ENCODE results near the gene PRKACB. TPM values are rescaled to one million over a fixed set of nuclear protein-coding genes. Genes with fewer than 3 reads are reported as not detected.

PRKACB gene
- total RNA-seq, 1 donor from 2014 or later: 34.4 TPM

- H3K27me3 Mint-ChIP-seq (ENCODE audit: low read depth): no peaks in the 10 kb centered on the region
- peaks cover 9% of the 10 kb centered on the region for H3K4me1 Mint-ChIP-seq
- no peaks in the 10 kb centered on the region for H3K9me3 Mint-ChIP-seq
- H3K36me3 Mint-ChIP-seq (ENCODE audit: low read depth): no peaks in the 10 kb centered on the region
- TF ChIP-seq, protein P1, sequence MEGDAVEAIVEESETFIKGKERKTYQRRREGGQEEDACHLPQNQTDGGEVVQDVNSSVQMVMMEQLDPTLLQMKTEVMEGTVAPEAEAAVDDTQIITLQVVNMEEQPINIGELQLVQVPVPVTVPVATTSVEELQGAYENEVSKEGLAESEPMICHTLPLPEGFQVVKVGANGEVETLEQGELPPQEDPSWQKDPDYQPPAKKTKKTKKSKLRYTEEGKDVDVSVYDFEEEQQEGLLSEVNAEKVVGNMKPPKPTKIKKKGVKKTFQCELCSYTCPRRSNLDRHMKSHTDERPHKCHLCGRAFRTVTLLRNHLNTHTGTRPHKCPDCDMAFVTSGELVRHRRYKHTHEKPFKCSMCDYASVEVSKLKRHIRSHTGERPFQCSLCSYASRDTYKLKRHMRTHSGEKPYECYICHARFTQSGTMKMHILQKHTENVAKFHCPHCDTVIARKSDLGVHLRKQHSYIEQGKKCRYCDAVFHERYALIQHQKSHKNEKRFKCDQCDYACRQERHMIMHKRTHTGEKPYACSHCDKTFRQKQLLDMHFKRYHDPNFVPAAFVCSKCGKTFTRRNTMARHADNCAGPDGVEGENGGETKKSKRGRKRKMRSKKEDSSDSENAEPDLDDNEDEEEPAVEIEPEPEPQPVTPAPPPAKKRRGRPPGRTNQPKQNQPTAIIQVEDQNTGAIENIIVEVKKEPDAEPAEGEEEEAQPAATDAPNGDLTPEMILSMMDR (conservative IDR thresholded peaks at IDR 0.05): no peak
- DNase-seq (ENCODE audit: low read depth, low spot score): no peak
- H3K4me3 Mint-ChIP-seq: no peak overlapping the region
- H3K27ac Mint-ChIP-seq (ENCODE audit: unreplicated experiment): no peak overlapping the region
Measured at GRCh38 chr1:84145068-84145467, 997 bp downstream of the PRKACB start.

GRCh38 chr1:84146411-84147032 is 2.5 kb downstream of the PRKACB start:
- TF ChIP-seq, protein P1 (conservative IDR thresholded peaks at IDR 0.05): no peak
- Mint-ChIP-seq H3K36me3 (ENCODE audit: low read depth) (peaks cover under 1% of the 10 kb centered on the region), H3K27me3 (ENCODE audit: low read depth) (no peaks in the 10 kb centered on the region), H3K27ac (ENCODE audit: unreplicated experiment) (no peak overlapping the region), H3K4me3 (no peak overlapping the region), H3K9me3 (no peaks in the 10 kb centered on the region), H3K4me1 (peaks cover 9% of the 10 kb centered on the region)
- no peak for DNase-seq (ENCODE audit: low read depth, low spot score)

DNA sequence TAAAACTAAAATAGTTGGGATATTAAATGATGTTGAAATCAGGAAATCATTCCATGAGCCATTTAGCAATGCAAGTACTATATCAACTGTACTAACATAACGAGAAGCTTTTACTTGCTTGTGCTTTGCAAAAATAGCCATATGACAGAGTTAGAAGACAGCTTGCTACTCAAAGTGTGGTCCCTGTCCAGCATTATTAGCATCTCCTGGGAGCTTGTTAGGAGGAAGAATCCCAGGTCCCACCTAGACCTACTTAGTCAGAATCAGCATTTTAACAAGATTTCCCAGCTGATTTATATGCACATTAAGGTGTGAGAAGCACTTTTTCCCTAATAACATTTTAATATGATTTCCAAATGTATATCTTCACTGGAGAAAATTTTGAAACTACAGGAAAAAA is 4.7 kb downstream of the PRKACB start:
- Mint-ChIP-seq H3K4me3 (no peak overlapping the region), H3K27ac (ENCODE audit: unreplicated experiment) (no peak overlapping the region), H3K9me3 (peaks cover 3% of the 10 kb centered on the region), H3K4me1 (peaks cover 9% of the 10 kb centered on the region), H3K27me3 (ENCODE audit: low read depth) (no peaks in the 10 kb centered on the region), H3K36me3 (ENCODE audit: low read depth) (peaks cover 3% of the 10 kb centered on the region)
- DNase-seq (ENCODE audit: low read depth, low spot score): no peak
- TF ChIP-seq, protein P1 (conservative IDR thresholded peaks at IDR 0.05): no peak

DNA sequence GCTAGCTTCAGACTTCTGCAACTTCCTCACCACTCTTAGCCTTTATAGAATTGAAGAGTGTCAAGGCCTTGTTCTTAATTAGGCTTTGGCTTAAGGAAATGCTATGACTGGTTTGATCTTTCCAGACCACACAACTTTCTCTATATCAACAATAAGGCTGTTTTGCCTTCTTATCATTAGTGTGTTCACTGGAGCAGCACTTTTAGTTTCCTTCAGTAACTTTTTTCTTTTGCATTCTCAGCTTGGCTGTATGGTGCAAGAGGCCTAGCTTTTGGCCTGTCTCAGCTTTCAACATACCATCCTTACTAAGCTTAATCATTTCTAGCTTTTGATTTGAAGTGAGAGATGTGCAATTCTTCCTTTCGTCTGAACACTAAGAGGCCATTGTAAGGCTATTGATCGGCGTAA is 8.6 kb downstream of the PRKACB start:
- H3K4me1 Mint-ChIP-seq: peaks cover 4% of the 10 kb centered on the region
- DNase-seq (ENCODE audit: low read depth, low spot score): no peak

DNA sequence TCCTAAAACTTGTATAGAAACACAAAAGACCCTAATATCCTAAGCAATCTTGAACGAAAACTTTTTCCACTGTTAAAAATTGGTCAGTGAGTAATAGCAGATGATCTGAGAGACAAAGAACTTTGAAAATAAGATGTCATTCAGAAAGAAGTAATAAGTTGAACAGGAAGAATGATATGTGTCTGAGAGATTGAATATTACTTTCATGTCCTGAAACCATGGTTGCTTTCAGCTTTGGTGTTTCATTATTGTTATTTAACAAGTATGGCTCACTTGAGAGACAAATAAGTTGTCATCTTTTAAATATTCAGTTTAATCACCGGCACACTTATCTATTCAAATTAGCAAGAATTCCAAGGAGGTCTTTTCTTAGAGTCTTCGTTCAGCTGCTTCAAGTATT is 11.4 kb downstream of the PRKACB start:
- TF ChIP-seq, protein P1 (conservative IDR thresholded peaks at IDR 0.05): no peak
- Mint-ChIP-seq H3K9me3 (peaks cover 14% of the 10 kb centered on the region), H3K27ac (ENCODE audit: unreplicated experiment) (no peak overlapping the region), H3K4me1 (no peaks in the 10 kb centered on the region), H3K36me3 (ENCODE audit: low read depth) (peaks cover 9% of the 10 kb centered on the region), H3K27me3 (ENCODE audit: low read depth) (no peaks in the 10 kb centered on the region), H3K4me3 (no peak overlapping the region)
- DNase-seq (ENCODE audit: low read depth, low spot score): no peak

More for the DNA sequence above, 8.6 kb downstream of the PRKACB start:
- no peak overlapping the region for H3K27ac Mint-ChIP-seq (ENCODE audit: unreplicated experiment)
- peaks cover 9% of the 10 kb centered on the region for H3K36me3 Mint-ChIP-seq (ENCODE audit: low read depth)
- H3K4me3 Mint-ChIP-seq: no peak overlapping the region
- H3K27me3 Mint-ChIP-seq (ENCODE audit: low read depth): no peaks in the 10 kb centered on the region
- peaks cover 12% of the 10 kb centered on the region for H3K9me3 Mint-ChIP-seq
- TF ChIP-seq, protein P1 (conservative IDR thresholded peaks at IDR 0.05): no peak

All from neural crest cell (in vitro differentiated cells).